Astrocyte of the cerebellum (primary cell): ENCODE results near the gene C16orf92.
"Not testable (repeated sequence)": the region's sequence is repeated elsewhere in the genome, so short reads cannot be mapped to it uniquely, and the experiment has no call there.

ENCODE experiments used
- DNase-seq: peaks from one replicate; pipeline ENCODE4 v3.0.0-alpha.2; 2011; ENCODE audit warnings: low read depth
- H3K4me3 ChIP-seq: 2 replicates; pipeline ENCODE4 v1.5.1; 2011; ENCODE audit warnings: mild to moderate bottlenecking, low read depth, low read length, moderate library complexity
- in situ Hi-C: cut with HindIII; loops from 2 replicates; pipeline ENCODE4 v1.10.0; 2017; ENCODE audit warnings: low sequenced_read_pairs
- TF ChIP-seq, protein P1 (sequence below): IDR thresholded peaks from 2 replicates; pipeline ENCODE4 v1.5.1; 2012; ENCODE audit warnings: low read length, low read depth, moderate library complexity, mild to moderate bottlenecking; ENCODE audit errors: missing control alignments

C16orf92 gene

DNA sequence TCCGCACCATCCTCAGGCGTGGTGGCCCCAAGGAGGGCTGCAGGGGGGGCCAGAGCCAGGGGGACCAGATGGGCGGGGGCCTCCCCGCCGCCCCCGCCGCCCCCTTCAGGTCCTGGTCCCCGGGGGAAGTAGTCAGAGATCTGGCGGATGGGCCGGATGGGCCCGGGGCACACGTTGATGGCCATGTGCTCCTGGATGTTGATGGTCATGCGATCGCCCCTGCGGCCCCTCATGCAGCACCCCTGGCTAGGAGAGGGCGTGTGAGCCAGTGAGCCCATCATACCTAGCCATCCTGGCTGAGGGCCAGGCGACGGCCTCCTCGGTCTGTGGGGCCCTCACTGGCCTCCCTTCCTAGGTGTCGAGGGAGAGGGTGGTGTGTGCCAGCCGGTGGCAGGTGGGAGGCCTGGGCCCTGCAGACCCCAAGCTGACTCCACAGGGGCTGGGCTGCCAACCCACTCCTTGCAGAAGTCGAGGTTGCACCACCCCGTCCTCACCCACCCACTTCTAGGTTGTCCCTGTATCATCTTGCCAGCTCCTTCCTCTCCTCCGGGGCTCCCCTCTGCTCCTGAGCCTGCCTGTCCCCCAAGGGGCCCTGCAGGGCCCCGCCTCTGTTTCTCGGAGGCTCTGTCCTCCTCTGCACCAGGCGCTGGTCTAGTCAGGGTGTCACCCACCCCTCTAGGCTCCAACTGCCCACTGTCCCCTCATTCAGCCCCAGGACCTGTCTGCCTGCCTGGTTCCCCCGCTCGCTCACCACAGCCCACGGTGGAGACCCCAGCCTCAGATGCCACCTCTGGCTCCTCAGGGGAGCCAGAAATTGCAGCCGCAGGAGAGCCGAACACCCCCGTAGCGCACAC, 12.8 kb upstream of the C16orf92 start:
- TF ChIP-seq, protein P1, sequence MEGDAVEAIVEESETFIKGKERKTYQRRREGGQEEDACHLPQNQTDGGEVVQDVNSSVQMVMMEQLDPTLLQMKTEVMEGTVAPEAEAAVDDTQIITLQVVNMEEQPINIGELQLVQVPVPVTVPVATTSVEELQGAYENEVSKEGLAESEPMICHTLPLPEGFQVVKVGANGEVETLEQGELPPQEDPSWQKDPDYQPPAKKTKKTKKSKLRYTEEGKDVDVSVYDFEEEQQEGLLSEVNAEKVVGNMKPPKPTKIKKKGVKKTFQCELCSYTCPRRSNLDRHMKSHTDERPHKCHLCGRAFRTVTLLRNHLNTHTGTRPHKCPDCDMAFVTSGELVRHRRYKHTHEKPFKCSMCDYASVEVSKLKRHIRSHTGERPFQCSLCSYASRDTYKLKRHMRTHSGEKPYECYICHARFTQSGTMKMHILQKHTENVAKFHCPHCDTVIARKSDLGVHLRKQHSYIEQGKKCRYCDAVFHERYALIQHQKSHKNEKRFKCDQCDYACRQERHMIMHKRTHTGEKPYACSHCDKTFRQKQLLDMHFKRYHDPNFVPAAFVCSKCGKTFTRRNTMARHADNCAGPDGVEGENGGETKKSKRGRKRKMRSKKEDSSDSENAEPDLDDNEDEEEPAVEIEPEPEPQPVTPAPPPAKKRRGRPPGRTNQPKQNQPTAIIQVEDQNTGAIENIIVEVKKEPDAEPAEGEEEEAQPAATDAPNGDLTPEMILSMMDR, result no peak
- in situ Hi-C loops, result no loop called here
- peak overlapping the region; percentile 36 for H3K4me3 ChIP-seq
- DNase-seq, result no peak

DNA sequence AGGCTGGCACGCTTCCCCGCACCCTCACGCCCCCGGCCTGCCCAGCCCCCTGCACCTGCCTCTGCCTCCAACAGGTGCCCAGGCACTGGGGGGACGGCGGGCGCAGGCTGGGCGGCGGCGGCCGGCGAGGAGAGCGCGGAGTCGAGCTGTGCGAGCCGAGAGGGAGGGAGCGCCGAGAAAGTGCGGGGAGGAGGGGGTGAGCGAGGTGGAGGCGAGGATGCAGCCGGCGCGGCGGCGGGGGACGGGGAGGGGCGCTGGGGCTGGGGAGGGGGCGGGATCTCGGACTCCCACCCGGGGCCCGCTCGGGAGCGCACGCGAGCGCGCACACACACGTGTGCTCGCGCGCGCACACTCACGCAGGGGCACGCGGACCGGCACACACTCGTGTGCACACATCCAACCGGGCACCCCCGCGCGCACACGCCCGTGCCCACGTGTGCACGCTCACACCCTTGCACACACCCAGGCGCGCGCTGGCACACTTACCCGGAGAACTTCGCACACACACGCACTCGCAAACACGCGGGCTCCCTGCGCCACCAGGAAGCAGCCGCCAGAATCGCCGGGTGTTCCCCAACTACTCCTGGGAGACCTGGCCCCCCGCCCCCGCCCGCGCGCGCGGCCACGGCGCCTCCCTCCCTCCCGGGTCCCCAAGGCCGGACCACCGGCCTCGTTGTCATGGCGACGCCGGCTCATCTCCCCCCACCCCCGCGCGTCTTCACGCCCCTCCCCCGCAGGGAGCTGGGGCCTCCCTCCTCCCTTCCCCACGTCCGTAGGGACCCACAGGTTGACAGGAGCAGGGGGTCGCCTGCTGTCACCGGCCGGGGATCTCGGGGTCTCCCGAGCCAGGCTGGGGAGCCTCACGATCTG, 11.9 kb upstream of the C16orf92 start, which contains the start of gene DOC2A:
Gene DOC2A, minus strand, starts transcription at position 184 of the 870 bp plus-strand sequence. CDS start 805 bp downstream, outside the sequence.
- in situ Hi-C loops, result no loop called here
- TF ChIP-seq, protein P1, result no peak
- DNase-seq, result no peak
- H3K4me3 ChIP-seq, result peak within 1 kb of the TSS; percentile 36

DNA sequence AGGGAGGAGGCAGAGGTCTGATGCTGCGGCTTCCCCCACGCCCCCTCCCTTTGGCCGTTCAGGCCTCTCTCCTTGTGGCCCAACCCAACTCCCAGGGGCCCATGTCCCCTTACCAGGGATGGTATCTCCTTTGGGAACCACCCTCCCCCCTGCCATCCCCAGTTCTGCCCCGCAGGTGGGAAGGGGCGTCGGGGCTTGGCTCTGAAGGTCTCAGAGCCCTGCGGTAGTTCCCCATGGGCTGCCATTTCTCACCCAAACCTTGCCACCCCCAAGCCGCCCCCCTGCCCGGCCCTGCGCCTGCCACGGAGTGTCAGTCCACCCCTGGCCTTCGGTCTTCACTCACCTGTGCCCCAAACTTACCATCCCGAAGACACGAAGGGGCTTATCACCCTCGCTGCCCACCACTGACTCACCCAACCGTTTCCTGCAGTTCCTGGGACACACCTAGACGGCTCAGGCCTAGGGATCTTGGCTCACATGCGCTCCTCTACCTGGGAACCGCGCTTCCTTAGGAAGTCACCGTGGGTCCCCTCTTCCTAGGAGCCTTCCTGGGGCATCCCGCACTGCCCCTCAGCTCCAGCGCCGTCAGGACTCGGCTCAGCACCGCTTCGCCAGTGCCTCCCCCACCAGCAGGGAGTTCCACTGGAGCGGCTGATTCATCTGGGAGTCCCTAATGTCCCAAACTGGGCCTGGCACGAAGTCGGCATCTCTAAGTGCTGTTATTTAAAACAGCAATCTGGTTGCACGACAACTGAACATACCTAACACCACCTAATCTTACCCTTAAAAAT, 11.1 kb upstream of the C16orf92 start:
- TF ChIP-seq, protein P1, result no peak
- no peak for DNase-seq
- in situ Hi-C loops, result no loop called here
- H3K4me3 ChIP-seq, result no peak overlapping the region

DNA sequence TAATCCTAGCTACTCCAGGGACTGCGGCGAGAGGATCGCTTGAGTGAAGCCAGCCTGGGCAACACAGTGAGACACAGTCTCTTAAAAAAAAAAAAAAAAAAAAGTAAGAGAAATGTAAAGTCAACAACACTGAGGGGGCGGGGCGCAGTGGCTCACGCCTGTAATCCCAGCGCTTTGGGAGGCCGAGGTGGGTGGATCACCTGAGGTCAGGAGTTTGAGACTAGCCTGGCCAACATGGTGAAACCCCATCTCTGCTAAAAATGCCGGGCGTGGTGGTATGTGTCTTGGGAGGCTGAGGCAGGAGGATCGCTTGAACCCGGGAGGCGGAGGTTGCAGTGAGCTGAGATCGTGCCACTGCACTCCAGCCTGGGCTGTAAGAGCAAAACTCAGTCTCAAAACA, 10.4 kb upstream of the C16orf92 start:
- H3K4me3 ChIP-seq, DNase-seq, in situ Hi-C loops: not testable (repeated sequence)

DNA sequence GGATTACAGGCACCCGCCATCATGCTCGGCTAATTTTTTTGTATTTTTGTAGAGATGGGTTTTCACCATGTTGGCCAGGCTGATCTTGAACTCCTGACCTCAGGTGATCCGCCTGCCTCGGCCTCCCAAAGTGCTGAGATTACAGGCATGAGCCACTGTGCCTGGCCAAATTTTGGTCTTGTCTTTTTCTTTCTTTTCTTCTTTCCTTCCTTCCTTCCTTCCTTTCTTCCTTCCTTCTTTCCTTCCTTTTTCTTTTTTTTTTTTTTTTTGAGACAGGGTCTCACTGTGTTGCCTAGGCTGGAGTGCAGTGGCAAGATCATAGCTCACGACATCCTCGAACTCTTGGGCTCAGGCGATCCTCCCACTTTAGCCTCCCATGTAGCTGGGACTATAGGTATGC, 7.5 kb upstream of the C16orf92 start:
- H3K4me3 ChIP-seq, in situ Hi-C loops, DNase-seq: not testable (repeated sequence)

DNA sequence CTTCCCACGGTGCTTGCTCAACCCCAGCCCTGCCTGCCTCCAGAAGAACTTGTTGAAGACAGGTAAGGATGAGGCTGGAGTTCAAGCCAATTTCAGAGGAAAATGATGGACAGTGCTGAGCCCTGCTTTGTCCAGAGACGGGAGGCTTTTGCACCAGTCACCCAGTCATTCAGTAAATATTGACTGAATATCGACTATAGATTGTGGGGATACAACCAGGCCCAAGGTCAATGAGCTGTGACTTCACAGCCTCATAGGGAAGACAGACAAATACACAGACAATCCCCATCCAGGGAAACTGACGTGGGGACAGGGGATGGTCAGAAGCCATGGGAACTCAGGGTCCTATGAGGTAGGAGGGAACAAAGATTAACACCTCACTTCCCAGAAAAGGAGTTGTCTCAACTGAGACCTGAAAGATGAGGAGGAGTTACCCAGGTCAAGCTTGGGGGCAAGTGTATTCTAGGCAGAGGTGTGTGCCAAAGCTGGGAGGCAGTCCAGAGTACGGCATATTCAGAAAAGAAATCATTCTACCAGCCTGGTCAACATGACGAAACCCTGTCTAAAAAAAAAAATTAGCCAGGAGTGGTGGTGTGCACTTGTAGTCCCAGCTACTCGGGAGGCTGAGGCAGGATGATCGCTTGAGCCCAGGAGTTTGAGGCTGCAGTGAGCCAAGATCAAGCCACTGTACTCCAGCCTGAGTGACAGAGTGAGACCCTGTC, 6.3 kb upstream of the C16orf92 start:
- DNase-seq, result no peak
- in situ Hi-C loops, result no loop called here
- no peak overlapping the region for H3K4me3 ChIP-seq
- TF ChIP-seq, protein P1, result no peak

DNA sequence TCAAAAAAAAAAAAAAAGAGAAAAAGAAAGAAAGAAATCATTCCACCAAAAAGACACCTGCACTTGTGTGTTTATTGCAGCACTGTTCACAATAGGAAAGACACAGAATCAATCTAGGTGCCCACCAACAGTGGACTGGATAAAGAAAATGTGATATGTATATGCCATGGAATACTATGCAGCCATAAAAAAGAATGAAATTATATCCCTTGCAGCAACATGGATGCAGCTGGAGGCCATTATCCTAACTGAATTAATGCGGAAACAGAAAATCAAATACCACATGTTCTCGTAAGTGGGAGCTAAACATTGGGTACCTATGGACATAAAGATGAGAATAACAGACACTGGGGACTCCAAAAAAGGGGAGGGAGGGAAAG, 5.7 kb upstream of the C16orf92 start:
- TF ChIP-seq, protein P1, result no peak
- in situ Hi-C loops, result no loop called here

DNA sequence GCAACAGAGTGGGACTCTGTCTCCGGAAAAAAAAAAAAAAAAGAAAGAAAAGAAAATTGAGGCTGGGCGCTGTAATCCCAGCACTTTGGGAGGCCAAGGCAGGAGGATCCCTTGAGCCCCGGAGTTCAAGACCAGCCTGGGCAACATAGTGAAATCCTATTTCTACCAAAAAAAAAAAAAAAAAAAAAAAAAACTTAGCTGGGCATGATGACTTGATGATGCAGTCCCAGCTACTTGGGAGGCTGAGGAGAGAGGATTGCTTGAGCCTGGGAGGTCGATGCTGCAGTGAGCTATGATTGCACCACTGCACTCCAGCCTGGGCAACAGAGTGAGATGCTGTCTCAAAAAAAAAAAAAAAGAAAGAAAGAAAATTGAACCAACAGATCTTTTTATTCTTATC, 5.1 kb upstream of the C16orf92 start:
- DNase-seq, in situ Hi-C loops, H3K4me3 ChIP-seq: not testable (repeated sequence)

More for the DNA sequence above, 5.7 kb upstream of the C16orf92 start:
- H3K4me3 ChIP-seq, result no peak overlapping the region
- DNase-seq, result no peak
